Astrocyte (in vitro differentiated cells and primary cell): ENCODE measurements around the gene COX10. TPM values are rescaled to one million over a fixed set of nuclear protein-coding genes. Genes with fewer than 3 reads are reported as not detected.

ENCODE experiments used
- DNase-seq: peaks from one replicate; pipeline ENCODE4 v3.0.0-alpha.2; 2010; ENCODE audit warnings: low read depth
- FAIRE-seq: peaks from 2 replicates; lab custom pipeline; 2011; peaks lifted over from hg19 to GRCh38; lab: Jason Lieb, UNC
- H2AFZ ChIP-seq: 2 replicates; pipeline ENCODE4 v1.6.0; 2012; ENCODE audit warnings: low read depth, low read length, inconsistent platforms
- H3K27ac ChIP-seq: 2 replicates; pipeline ENCODE4 v1.5.1; 2011; ENCODE audit warnings: low read depth, low read length, inconsistent platforms
- H3K27me3 ChIP-seq: 2 replicates; pipeline ENCODE4 v1.6.0; 2011; ENCODE audit warnings: low read length, inconsistent platforms; ENCODE audit not compliant: insufficient read depth
- H3K36me3 ChIP-seq: 2 replicates; pipeline ENCODE4 v1.5.1; 2011; ENCODE audit warnings: low read length, inconsistent platforms; ENCODE audit not compliant: insufficient read depth
- H3K4me1 ChIP-seq: 2 replicates; pipeline ENCODE4 v1.5.1; 2011; ENCODE audit warnings: low read length, inconsistent platforms; ENCODE audit not compliant: insufficient read depth
- H3K4me2 ChIP-seq: 2 replicates; pipeline ENCODE4 v1.6.0; 2012; ENCODE audit warnings: low read length, inconsistent platforms
- H3K4me3 ChIP-seq: 2 replicates; pipeline ENCODE4 v1.5.1; 2011; ENCODE audit warnings: low read depth, mild to moderate bottlenecking, low read length, inconsistent platforms; ENCODE audit not compliant: insufficient read depth
- H3K79me2 ChIP-seq: 2 replicates; pipeline ENCODE4 v1.6.0; 2012; ENCODE audit warnings: mild to moderate bottlenecking, low read length, inconsistent platforms; ENCODE audit not compliant: insufficient read depth
- H3K9ac ChIP-seq: 2 replicates; pipeline ENCODE4 v1.6.0; 2012; ENCODE audit warnings: mild to moderate bottlenecking, low read length, inconsistent platforms
- H3K9me3 ChIP-seq: 2 replicates; pipeline ENCODE4 v1.5.1; 2012; ENCODE audit warnings: low read depth, mild to moderate bottlenecking, low read length, inconsistent platforms; ENCODE audit not compliant: insufficient read depth
- H4K20me1 ChIP-seq: 2 replicates; pipeline ENCODE4 v1.6.0; 2012; ENCODE audit warnings: low read length, inconsistent platforms; ENCODE audit not compliant: insufficient read depth
- H3K27ac Mint-ChIP-seq: one replicate; pipeline ENCODE4 v1.8.0; 2021; ENCODE audit warnings: mild to moderate bottlenecking, mixed read lengths; ENCODE audit not compliant: unreplicated experiment
- H3K27me3 Mint-ChIP-seq: one replicate; pipeline ENCODE4 v1.8.0; 2021; ENCODE audit warnings: low read depth, mixed read lengths; ENCODE audit not compliant: unreplicated experiment
- H3K36me3 Mint-ChIP-seq: one replicate; pipeline ENCODE4 v1.8.0; 2021; ENCODE audit warnings: low read depth, mixed read lengths; ENCODE audit not compliant: unreplicated experiment
- H3K4me1 Mint-ChIP-seq: one replicate; pipeline ENCODE4 v1.8.0; 2021; ENCODE audit warnings: low read depth, mixed read lengths; ENCODE audit not compliant: unreplicated experiment
- H3K4me3 Mint-ChIP-seq: one replicate; pipeline ENCODE4 v1.8.0; 2021; ENCODE audit warnings: mild to moderate bottlenecking, moderate library complexity, mixed read lengths; ENCODE audit not compliant: unreplicated experiment
- H3K9me3 Mint-ChIP-seq: one replicate; pipeline ENCODE4 v1.8.0; 2021; ENCODE audit warnings: mild to moderate bottlenecking, mixed read lengths; ENCODE audit not compliant: unreplicated experiment
- CTCF ChIP-seq: IDR thresholded peaks from 2 replicates; pipeline ENCODE4 v1.5.1; 2011; ENCODE audit warnings: low read depth, mild to moderate bottlenecking, inconsistent platforms, low read length, moderate library complexity; ENCODE audit not compliant: insufficient read depth
- EZH2 ChIP-seq: IDR thresholded peaks from 2 replicates; pipeline ENCODE4 v1.6.1; 2012; ENCODE audit warnings: mild to moderate bottlenecking, low read length, inconsistent platforms; ENCODE audit not compliant: insufficient read depth
- total RNA-seq: library from RNA; stranded (reverse); gene quantifications from 2 replicates; pipeline ENCODE4 v1.2.1, GENCODE V29; 2021

COX10 gene
- total RNA-seq, 1 donor from 2014 or later: 16.4 TPM

- H3K79me2 ChIP-seq: peaks cover 92% of the 10 kb centered on the region
- Mint-ChIP-seq H3K9me3 (no peaks in the 10 kb centered on the region), H3K27ac (peak overlapping the region; percentile 77), H3K27me3 (no peaks in the 10 kb centered on the region), H3K4me3 (peak overlapping the region; percentile 97), H3K4me1 (peaks cover 13% of the 10 kb centered on the region), H3K36me3 (peaks cover 2% of the 10 kb centered on the region)
- TF ChIP-seq CTCF (no peak), EZH2 (no peak)
- H3K27ac ChIP-seq: peak overlapping the region; percentile 91
- FAIRE-seq (no peak), DNase-seq (no peak)
- peak overlapping the region; percentile 99 for H3K4me3 ChIP-seq
- peaks cover 5% of the 10 kb centered on the region for H4K20me1 ChIP-seq
- peak overlapping the region; percentile 98 for H2AFZ ChIP-seq
- H3K9ac ChIP-seq: peak overlapping the region; percentile 98
- no peaks in the 10 kb centered on the region for H3K9me3 ChIP-seq
- H3K27me3 ChIP-seq: no peaks in the 10 kb centered on the region
- peaks cover 4% of the 10 kb centered on the region for H3K36me3 ChIP-seq
- H3K4me2 ChIP-seq: peak overlapping the region; percentile 89
- H3K4me1 ChIP-seq: peaks cover 6% of the 10 kb centered on the region
Measured at GRCh38 chr17:14068542-14069250, 608 bp upstream of the COX10 start.

GRCh38 chr17:14070344-14070984 lies 1.2 kb downstream of the COX10 start:
- Histone ChIP-seq H4K20me1 (peaks cover 5% of the 10 kb centered on the region), H2AFZ (no peak overlapping the region), H3K27me3 (no peaks in the 10 kb centered on the region), H3K9me3 (no peaks in the 10 kb centered on the region), H3K4me3 (peak overlapping the region; percentile 99), H3K9ac (peak overlapping the region; percentile 98), H3K79me2 (peaks cover 76% of the 10 kb centered on the region), H3K4me2 (peak overlapping the region; percentile 89), H3K27ac (no peak overlapping the region), H3K36me3 (peaks cover 2% of the 10 kb centered on the region), H3K4me1 (peaks cover 6% of the 10 kb centered on the region)
- DNase-seq (no peak), FAIRE-seq (peak; percentile 29)
- Mint-ChIP-seq H3K36me3 (peaks cover 2% of the 10 kb centered on the region), H3K27ac (no peak overlapping the region), H3K4me1 (peaks cover 13% of the 10 kb centered on the region), H3K9me3 (no peaks in the 10 kb centered on the region), H3K4me3 (peak overlapping the region; percentile 97), H3K27me3 (no peaks in the 10 kb centered on the region)
- TF ChIP-seq EZH2 (no peak), CTCF (no peak)
